HG02884 (cell line): Measurements from ENCODE around the gene MAN2B2.
"Not testable (repeated sequence)": the region's sequence is repeated elsewhere in the genome, so short reads cannot be mapped to it uniquely, and the experiment has no call there.

Source experiments
- ATAC-seq: cut with Tn5 transposase; IDR thresholded peaks from one replicate; pipeline ENCODE4 v1.9.1; 2021; ENCODE audit warnings: mild to moderate bottlenecking, moderate library complexity; ENCODE audit not compliant: unreplicated experiment

MAN2B2 gene

GRCh38 chr4:6665320-6665654 is 90.3 kb downstream of the MAN2B2 start:
- ATAC-seq, result no peak

- ATAC-seq, result no peak
These were observed 93.4 kb downstream of the MAN2B2 start for GRCh38 chr4:6668391-6668790.

- no peak for ATAC-seq
These were observed 96.7 kb downstream of the MAN2B2 start for GRCh38 chr4:6671648-6672047.

- no peak for ATAC-seq
These were observed 97.1 kb downstream of the MAN2B2 start for GRCh38 chr4:6672131-6672530.

- not testable (repeated sequence) for ATAC-seq
These were observed 97.7 kb downstream of the MAN2B2 start for GRCh38 chr4:6672541-6673190.
